Adrenal gland (tissue), 5 donors: ENCODE results near the gene S1PR1.

ENCODE experiments used
- POLR2A ChIP-seq, 2 donors: fragments of 450-650 bp; IDR thresholded peaks; one replicate each; pipeline ENCODE4 v1.6.1; 2017; ENCODE audit warnings: antibody characterized with exemption in 2 of 2, mild to moderate bottlenecking in 2 of 2, moderate library complexity in 1 of 2
- TF ChIP-seq, protein P1 (sequence below), 6 experiments: fragments of 450-650 bp in 4 of 6; fragments of 200-600 bp in 2 of 6; sonication (generic) in 1 of 6; IDR thresholded peaks; 1 replicate in 5 of 6; 2 replicates in 1 of 6; pipeline versions ENCODE4 v1.5.1 to v1.8.0; 2016 to 2021; ENCODE audit warnings: antibody characterized with exemption in 6 of 6, mild to moderate bottlenecking in 2 of 6, moderate library complexity in 1 of 6
- donor health status: DM: no; HTN: no; CAD: no.

- no peak for TF ChIP-seq POLR2A (IDR thresholded peaks at IDR 0.05)
- TF ChIP-seq, protein P1, sequence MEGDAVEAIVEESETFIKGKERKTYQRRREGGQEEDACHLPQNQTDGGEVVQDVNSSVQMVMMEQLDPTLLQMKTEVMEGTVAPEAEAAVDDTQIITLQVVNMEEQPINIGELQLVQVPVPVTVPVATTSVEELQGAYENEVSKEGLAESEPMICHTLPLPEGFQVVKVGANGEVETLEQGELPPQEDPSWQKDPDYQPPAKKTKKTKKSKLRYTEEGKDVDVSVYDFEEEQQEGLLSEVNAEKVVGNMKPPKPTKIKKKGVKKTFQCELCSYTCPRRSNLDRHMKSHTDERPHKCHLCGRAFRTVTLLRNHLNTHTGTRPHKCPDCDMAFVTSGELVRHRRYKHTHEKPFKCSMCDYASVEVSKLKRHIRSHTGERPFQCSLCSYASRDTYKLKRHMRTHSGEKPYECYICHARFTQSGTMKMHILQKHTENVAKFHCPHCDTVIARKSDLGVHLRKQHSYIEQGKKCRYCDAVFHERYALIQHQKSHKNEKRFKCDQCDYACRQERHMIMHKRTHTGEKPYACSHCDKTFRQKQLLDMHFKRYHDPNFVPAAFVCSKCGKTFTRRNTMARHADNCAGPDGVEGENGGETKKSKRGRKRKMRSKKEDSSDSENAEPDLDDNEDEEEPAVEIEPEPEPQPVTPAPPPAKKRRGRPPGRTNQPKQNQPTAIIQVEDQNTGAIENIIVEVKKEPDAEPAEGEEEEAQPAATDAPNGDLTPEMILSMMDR (IDR thresholded peaks at IDR 0.05), result no peak
Observed at GRCh38 chr1:101216623-101217022, 20.2 kb upstream of the S1PR1 start.
